ENCODE data around the gene LINC00237.

The LINC00237 gene

DNA sequence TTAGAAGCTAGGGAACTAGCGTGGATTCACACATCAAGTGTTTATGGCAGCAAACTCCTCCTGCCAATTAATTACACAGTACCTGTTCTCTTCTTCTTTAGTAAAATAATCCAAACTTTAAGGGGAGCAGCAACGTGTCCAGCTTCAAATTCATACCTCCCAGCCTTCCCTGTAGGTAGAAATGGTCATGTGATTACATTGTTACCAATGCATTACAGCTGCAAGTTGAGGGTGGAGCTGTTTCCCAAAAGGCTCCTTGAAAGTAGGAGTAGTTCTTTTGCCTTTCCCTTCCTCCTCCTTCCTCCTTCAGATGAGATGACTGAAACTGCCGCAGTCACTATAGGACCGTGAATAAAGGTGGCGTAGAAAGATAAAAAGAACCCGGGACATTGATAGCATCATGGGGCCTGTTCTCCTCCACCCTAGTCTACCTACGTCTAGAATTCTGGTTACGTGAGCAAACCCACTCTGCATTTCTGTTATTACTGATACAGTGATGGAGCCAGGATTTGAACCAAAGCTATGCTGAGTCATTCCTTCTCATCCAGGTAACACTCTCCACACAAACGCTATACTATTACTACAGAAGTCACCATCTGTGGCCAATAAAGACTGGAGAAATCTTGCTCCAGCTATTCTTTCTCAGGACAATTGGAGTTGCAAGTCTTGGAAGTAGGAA is 18.2 kb downstream of the LINC00237 start:
- DNase-seq (ENCODE audit: low read depth) = no peak
- TF ChIP-seq, protein P1, sequence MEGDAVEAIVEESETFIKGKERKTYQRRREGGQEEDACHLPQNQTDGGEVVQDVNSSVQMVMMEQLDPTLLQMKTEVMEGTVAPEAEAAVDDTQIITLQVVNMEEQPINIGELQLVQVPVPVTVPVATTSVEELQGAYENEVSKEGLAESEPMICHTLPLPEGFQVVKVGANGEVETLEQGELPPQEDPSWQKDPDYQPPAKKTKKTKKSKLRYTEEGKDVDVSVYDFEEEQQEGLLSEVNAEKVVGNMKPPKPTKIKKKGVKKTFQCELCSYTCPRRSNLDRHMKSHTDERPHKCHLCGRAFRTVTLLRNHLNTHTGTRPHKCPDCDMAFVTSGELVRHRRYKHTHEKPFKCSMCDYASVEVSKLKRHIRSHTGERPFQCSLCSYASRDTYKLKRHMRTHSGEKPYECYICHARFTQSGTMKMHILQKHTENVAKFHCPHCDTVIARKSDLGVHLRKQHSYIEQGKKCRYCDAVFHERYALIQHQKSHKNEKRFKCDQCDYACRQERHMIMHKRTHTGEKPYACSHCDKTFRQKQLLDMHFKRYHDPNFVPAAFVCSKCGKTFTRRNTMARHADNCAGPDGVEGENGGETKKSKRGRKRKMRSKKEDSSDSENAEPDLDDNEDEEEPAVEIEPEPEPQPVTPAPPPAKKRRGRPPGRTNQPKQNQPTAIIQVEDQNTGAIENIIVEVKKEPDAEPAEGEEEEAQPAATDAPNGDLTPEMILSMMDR (IDR thresholded peaks at IDR 0.05; ENCODE audit: control insufficient read depth, extremely low read depth, insufficient read depth) = no peak
- H3K4me3 ChIP-seq (ENCODE audit: low read depth, low read length) = no peak overlapping the region

GRCh38 chr20:21083825-21084325 is 22.3 kb downstream of the LINC00237 start:
- no peak overlapping the region for H3K4me3 ChIP-seq (ENCODE audit: low read depth, low read length)
- DNase-seq (ENCODE audit: low read depth) = no peak
- TF ChIP-seq, protein P1 (IDR thresholded peaks at IDR 0.05; ENCODE audit: control insufficient read depth, extremely low read depth, insufficient read depth) = no peak

GRCh38 chr20:21082584-21082983 is 23.6 kb downstream of the LINC00237 start:
- no peak for DNase-seq (ENCODE audit: low read depth)
- no peak overlapping the region for H3K4me3 ChIP-seq (ENCODE audit: low read depth, low read length)
- TF ChIP-seq, protein P1 (IDR thresholded peaks at IDR 0.05; ENCODE audit: control insufficient read depth, extremely low read depth, insufficient read depth) = no peak

- TF ChIP-seq, protein P1 (IDR thresholded peaks at IDR 0.05; ENCODE audit: control insufficient read depth, extremely low read depth, insufficient read depth) = no peak
- no peak for DNase-seq (ENCODE audit: low read depth)
- H3K4me3 ChIP-seq (ENCODE audit: low read depth, low read length) = no peak overlapping the region
These were observed 28.3 kb downstream of the LINC00237 start for GRCh38 chr20:21077809-21078345.

- no peak overlapping the region for H3K4me3 ChIP-seq (ENCODE audit: low read depth, low read length)
- no peak for DNase-seq (ENCODE audit: low read depth)
- TF ChIP-seq, protein P1 (IDR thresholded peaks at IDR 0.05; ENCODE audit: control insufficient read depth, extremely low read depth, insufficient read depth) = no peak
These were observed 30.1 kb downstream of the LINC00237 start for GRCh38 chr20:21076073-21076472.

- no peak overlapping the region for H3K4me3 ChIP-seq (ENCODE audit: low read depth, low read length)
- no peak for DNase-seq (ENCODE audit: low read depth)
- TF ChIP-seq, protein P1 (IDR thresholded peaks at IDR 0.05; ENCODE audit: control insufficient read depth, extremely low read depth, insufficient read depth) = no peak
These were observed 30.7 kb downstream of the LINC00237 start for GRCh38 chr20:21075471-21075870.

Data from LNCaP clone FGC (cell line).